DMS114 treated with DMSO at 0.1 percent for 48 hours (cell line): ENCODE results near the gene NIM1K.
A peak's percentile ranks its signal among the peaks of the same experiment; 100 is the strongest.
"Not testable (repeated sequence)": the region's sequence is repeated elsewhere in the genome, so short reads cannot be mapped to it uniquely, and the experiment has no call there.

Experiments
- DNase-seq: peaks from one replicate; lab custom pipeline; 2025; ENCODE audit not compliant: unreplicated experiment; lab: John Stamatoyannopoulos, UW

Gene NIM1K

DNA sequence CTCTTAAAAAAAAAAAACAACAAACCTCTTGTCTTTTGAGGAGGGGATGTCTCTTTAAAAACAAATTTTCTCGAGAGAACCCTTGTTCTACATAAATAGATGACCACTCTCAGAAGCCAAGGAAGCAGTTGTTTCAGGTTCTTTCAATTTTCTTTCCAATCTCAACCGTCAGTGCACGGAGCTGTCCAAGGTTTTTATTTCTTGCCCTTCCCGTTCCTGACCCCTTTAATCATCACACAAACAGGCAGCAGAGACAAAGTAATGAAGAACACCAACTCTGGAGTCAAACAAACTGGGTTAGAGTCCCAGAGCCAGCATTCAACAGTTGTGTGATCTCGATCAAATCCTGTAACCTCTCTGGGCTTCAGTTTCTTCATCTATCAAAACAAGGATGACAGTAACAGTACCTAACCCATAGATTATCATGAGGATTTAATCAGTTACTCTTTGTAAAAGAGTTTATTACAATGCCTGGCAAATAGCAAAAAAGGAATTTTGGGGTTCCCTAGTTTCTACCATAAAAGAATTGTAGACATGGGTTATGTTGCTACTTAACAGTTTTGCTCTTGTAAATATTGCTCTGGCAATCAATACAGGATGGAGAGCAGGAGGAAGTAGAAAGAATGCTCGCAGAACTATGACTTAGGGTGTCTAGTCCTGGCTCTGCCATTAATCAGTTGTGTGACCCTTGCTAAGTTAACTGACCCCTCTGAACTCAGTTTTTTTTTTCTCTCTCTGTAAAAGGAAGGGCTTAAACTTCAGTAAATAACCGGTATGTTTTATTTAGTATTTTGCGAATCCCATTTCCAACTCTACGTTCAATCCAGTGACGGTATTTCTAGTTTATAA lies 1.0 kb upstream of the NIM1K start:
- no peak for DNase-seq

DNA sequence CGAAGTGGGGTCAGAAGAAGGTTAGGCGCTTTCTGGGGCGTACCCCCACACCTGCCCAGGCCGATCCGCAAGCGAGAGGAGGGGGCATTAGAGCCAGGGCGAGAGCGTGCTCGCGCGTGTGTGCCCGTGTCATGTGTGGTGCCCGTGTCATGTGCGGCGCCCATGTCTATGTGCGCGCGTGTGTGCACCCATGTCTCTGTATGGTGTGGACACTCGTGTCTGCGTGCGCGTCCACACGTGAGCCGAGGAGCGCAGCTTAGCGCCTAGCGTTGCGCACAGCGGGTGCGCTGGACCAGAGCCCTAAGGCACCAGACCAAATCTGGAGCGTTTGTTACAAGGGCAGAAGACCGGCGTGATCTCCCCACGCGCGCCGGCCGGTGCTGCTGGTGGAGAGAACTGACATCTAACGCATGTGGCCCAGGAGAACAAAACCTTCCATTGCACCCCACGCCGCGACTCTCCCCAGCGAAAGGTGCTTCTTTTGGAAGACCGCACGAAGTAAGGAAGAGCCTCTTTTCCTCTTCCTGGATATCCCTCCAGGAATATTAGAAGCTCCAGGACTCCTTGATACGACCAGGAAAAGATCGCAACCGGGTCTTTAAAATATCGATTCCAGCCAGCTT lies 644 bp downstream of the NIM1K start:
- no peak for DNase-seq

DNA sequence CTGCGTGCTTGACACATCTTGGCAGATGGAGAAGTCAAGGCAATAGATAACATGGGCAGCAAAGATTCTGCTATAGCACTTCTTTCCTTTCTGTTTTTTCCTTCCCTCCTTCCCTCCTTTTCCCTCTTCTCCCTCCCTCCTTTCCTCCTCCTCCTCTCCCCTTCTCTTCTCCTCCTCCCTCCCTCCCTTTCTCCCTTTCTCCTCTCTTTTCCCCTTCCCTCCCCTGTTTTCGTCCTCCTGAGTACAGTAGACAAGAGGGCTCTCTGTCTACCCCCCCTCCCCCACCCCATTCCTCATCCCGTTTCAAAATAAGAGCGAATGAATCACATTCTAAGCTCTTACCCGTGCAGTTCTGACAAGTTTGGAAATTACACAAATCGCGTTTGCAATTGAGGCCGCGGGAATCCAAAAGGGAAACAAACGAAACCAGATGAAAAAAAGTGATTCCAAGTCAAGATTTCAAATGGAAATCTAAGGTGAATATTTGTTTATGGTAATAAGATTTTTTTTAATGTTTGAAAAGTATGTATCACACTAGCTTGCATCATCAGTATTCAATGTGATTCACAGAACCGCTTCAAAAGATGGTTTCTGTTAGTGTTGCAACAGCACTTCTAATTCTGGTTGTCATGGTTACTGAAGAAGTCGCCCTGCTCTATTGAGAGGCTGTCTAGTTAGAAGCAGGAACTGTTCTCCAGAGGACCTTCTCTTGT lies 1.3 kb downstream of the NIM1K start:
- DNase-seq: peak; percentile 12

DNA sequence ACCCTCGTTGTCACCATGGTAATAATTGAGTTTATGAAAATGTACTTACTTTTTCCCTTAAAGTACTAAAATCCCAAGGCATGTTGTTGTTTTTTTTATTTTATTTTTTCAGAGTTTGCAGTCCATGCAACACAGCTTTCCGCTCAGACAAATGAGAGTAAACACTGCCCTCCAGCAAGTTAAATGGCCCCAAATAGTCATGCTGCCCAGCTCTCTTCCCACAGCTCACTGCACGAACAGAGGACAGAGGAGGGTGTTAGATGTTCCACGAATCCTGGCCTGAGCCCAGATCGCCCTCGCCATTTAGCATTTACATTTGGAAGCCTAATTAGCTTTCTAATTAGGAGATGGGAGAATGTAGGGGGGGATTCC lies 1.9 kb downstream of the NIM1K start:
- DNase-seq: no peak

DNA sequence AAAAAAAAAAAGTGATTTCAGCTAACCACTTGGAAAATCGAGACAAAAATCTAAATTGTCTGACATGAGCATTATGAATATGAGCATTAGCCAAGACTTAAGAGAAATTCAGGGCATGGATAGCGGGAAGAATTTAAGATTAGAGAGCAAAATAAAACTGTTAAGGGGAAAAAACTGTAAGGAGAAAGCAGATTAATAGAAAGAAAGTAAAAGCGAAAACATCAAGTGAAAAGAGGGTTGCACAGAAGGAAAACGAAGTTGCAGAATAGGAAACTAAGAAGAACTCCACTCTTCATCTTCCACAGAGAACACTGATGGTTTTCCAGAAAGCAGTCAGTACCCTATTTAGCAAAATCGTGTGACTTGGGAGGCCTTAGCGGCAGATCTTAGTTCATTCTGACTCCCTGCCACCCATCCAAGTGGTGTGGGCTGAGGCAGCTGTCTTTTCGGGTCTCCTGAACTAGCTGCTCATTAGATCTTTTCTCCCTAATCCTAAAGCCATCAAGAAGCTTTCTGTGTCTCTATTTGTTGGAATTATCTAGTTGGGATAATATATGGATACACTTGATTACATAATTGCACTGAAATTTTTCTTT lies 3.7 kb downstream of the NIM1K start:
- no peak for DNase-seq

DNA sequence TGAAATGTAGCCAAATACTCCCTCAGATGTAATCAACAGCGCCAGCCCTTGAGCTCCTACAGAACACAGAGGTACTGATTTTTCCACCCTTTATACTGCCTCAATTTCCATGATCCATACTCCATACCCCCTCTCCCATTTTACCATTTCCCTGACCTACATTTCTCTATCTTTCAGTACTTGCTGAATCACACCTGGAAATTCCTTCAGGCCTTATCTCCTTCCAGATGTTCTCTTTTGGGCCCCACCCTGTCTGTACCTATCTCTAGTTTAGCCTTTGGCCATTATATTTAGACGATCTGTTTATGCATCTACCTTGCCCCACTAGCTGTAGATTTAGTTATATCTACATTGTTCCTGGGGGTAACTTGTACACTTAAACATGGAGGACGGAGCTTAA lies 5.5 kb downstream of the NIM1K start:
- no peak for DNase-seq

DNA sequence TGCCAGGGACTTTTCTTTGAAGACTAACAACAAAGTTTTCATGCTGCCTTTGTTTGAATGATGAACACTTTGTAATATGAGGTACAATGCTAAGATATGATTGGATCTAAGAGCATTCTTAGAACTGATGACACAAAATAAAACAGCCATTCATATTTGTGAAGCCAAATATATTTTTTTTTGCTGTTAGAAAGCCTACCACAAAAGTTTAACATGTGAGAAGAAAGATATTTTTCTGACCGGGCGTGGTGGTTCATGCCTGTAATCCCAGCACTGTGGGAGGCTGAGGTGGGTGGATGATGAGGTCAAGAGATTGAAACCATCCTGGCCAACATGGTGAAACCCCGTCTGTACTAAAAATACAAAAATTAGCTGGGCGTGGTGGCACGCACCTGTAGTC lies 9.4 kb downstream of the NIM1K start:
- not testable (repeated sequence) for DNase-seq

DNA sequence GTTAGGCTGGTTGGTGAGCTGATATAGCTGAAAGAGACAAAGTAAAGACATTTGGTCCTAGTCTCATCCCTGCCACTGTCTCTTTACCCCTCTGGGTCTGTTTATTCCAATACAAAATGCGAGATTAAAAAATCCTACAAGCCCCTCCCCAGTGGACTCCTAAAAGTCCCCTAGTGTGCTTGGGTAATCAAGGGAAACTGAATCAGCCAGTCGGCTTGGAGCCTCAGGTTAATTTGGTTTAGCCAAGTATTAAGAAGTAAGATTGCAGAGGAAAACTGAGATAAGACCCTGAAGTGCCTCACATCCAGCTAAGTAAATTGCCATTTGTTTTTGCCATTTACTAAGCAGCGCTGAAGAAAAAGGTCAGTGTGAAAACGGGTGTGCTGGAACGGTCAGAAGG lies 10.4 kb downstream of the NIM1K start:
- no peak for DNase-seq

DNA sequence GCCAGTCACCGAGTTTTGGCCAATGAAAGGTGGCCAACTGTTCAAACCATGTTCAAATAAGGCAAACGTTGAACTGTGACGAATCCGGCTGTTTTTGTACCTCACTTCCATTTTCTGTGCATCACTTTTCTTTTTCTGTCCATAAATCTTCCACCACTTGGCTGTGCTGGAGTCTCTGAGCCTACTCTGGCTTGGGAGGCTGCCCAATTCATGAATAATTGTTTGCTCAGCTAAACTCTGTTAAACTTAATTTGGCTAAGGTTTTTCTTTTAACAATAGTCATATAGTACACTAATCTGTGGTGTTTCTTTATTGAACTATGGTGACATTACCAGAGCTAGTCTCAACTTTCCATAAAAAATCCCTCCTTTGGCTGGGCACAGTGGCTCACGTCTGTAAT lies 11.3 kb downstream of the NIM1K start:
- DNase-seq: no peak

DNA sequence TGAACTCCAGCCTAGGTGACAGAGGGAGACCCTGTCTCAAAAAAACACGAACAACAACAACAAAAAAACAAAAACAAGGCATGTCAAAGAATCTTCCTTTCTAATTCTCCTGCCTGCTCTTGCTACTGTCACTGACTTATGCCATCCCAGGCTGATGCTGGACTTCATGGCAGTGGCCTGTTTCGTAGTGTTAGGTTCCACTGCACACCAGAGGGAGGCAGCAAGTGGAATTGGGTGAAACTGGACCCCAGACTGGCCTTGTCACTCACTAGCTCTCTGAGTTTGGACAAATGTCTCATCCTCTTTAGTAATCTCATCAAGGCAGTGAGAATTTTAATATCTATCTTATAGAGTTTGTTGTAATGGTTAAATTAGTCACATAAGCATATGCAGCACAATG lies 12.9 kb downstream of the NIM1K start:
- no peak for DNase-seq

DNA sequence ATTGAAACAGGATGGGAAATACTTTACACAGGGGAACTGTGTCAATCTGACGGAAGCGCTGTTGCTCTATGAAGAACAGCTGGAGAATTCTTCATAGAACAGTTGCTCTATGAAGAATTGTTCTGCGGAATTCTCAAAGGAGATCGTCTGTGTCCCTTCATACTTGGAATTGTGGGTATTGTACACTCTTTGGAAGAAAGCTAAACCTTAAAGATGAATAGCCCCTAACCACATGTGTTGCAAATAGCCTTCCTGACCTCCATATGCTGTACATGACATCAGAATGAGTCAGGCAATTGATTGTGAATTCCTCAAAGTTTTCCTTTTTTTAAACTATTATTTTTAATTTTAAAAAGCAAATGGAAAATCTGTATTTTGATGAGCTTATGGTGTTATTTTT lies 15.6 kb downstream of the NIM1K start:
- DNase-seq: no peak

DNA sequence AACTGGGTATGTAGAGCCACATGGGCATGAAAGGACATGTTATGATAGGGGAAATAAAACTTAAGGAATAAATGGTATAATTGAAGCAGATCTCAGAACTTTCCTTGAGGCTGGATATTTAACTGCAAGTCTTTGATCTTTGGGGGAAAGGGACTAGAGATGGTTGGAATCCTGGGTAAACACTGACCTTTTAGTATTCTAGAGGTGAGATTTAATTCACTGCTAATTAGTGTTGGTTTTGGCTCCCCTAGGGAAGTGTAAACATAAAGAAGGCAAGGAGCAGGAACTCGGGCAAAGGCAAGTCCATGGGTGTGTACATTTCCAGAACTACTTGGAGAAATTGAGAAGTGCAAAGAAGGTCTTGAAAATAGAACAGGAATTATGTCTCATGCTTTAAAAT lies 16.6 kb downstream of the NIM1K start:
- no peak for DNase-seq

DNA sequence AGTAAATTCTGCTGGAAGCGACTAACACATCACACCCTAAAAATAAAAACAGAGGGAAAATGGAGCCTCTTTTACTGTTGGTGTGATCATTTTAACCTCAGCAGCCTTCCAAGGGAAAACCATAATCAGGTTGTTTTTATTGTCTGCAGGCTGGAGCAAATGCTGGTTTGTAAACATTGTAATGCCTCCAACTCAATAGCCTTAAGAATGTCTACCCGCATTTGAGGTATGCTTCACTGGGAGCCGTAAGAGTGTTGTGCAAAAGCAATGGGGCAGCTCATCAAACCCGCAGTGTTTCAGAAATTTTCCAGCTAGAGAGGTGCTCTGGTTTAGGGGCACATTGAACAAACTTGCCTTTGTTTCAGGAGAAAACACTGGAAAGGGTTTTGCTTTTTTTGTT lies 17.0 kb downstream of the NIM1K start:
- DNase-seq: no peak

DNA sequence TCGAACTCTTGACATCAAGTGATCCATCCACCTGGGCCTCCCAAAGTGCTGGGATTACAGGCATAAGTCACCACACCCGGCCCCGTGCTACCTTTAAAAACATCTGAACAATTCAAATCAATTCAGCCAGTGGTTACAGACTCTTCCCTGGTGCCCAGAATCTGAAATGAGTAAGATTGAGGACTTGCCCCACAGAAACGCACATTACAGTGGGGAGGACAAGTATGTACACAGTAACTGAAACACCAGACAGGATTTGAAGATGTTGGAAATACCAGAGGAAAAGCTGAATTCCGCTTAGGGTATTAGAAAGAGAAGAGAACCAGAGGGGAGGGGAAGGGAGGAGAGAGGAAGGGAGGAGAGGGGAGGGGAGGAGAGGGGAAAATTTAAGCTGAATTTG lies 17.8 kb downstream of the NIM1K start:
- no peak for DNase-seq

DNA sequence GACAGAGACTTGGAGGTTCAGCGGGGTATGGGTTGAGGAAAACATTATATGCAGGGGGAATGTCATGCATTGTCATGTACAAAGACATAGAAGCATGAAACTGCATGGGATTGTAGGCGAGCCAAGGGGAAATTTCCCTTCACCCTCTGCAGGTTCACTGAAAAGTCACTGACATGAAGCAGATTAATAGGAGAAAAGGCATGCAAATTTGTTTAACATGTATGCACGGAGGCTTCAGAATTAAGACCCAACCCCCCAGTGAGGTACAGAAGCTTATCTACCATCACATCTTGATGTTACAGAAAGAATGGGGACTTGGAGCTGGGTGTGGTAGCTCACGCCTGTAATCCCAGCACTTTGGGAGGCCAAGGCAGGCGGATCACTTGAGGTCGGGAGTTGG lies 18.5 kb downstream of the NIM1K start:
- DNase-seq: no peak

DNA sequence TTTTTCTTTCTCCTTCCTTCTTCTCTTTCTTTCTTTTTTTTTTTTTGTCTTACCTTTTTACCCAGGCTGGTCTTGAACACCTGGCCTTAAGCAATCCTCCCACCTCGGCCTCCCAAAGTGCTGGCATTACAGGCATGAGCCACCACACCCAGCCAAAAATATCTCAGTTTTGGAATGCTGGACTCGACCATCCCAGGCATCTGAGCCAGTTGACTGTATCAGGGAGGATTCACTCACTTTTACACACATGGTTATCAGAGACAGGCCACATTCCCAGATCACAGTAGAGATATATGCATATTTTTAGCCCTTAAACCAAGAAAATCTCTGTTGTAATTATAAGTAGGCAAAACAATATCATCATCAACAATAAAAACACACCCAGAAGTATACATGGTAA lies 21.9 kb downstream of the NIM1K start:
- DNase-seq: no peak

DNA sequence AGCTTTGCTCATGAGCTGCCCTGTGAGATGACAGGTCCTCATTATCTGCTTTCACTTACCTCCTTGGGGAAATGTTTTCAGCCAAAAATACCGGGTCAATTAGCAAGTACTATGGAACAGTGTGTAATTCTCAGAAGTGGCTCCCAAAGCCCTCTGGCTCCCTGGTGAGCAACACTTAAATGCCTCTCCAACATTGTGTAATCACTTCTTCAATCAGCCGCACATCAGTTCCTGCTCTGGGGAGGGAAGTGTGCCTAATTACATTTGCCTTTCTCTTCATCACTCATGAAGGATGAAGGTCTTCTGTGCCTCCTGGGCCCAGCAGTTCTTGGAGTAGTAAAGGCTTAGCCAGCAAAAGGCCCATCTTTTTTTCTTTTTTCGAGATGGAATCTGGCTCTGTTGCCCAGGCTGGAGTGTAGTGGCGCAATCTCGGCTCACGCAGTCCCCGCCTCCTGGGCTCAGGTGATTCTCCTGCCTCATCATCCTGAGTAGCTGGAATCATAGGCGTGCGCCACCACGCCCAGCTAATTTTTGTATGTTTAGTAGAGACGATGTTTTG lies 23.1 kb downstream of the NIM1K start:
- DNase-seq: no peak

DNA sequence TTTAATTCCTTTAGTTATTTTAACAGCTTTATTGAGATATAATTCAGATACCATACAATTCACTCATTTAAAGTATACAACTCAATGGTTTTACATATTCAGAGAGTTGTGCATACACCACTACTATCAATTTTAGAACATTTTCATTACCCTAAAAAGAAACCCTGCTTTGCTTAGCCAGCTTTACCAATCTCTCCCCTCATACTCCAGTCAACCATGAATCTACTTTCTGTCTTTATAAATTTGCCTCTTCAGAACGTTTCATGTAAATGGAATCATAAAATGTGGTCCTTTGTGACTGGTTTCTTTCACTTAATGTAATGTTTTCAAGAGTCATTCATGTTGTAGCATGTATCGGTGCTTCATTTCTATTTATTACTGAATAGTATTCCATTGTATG lies 24.9 kb downstream of the NIM1K start:
- DNase-seq: no peak

DNA sequence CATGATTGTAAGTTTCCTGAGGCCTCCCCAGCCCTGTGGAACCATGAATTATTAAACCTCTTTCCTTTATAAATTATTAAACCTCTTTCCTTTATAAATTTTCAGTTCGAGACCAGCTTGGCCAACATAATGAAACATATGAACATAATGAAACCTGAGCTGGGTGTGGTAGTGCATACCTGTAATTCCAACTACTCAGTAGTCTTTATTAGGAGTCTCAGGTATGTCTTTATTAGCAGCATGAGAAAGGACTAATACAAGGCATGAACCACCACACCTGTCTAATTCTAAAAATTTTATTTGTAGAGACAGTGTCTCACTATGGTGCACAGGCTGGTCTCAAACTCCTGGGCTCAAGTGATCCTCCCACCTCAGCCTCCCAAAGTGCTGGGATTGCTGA lies 27.1 kb downstream of the NIM1K start:
- DNase-seq: no peak

DNA sequence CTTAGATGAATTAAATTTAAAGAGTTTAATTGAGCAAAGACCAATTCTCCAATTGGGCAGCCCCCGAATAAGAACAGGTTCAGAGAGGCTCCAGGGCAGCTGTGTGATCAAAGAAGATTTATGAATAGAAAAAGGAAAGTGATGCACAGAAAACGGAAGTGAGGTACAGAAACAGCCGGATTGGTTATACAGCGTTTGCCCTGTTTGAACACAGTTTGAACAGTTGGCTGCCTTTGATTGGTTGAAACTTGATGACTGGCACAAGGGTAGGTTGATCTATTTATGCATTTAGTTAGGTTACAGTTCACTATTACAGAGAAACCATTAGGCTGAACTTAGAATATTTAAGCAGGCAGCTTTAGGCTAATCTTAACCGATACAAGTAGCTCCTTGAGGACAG lies 29.5 kb downstream of the NIM1K start:
- DNase-seq: no peak

DNA sequence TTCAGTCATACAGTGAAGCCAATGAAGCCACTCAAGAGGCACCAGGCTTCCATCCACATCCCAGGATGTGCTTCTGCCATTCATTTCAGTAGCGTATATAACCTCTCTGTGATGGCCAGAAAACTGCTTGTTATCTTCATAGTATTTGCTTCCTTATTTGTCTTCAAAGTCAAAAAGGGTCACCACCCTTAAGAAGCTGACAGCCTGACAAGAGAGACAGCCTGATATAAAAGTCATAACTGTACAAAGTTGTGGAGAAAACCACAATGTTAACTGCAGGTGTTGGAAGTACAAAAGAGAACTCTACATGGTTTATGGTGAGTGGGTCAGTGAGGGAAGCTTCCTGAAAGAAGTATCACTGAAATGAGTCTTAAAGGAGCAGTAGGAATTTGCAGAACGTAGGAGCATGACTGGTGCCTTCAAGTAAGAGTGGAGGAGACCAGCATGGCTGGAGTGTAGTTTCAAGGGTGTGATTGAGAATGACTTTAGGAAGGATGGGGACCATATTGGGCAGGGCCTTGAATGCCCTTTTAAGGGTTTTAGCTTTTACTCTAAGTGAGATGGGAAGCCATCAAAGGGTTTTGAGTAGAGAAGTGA lies 33.7 kb downstream of the NIM1K start:
- DNase-seq: no peak
